GM18520 (cell line): ENCODE results near the gene TOMM7.
A peak's percentile ranks its signal among the peaks of the same experiment; 100 is the strongest.

Source experiments
- ATAC-seq: cut with Tn5 transposase; IDR thresholded peaks from one replicate; pipeline ENCODE4 v1.9.1; 2021; ENCODE audit not compliant: unreplicated experiment

Gene TOMM7

GRCh38 chr7:22822486-22823141 is at the start of gene TOMM7:
Gene TOMM7 (minus strand): TSS chr7:22822849. CDS start chr7:22822779, 70 bp downstream.
- ATAC-seq = peak; percentile 80

GRCh38 chr7:22872096-22872807 is 49.6 kb upstream of the TOMM7 start:
- peak; percentile 92 for ATAC-seq

GRCh38 chr7:22871661-22872060 is 49.0 kb upstream of the TOMM7 start:
- ATAC-seq = peak; percentile 3

- ATAC-seq = no peak
These were observed 45.9 kb upstream of the TOMM7 start for GRCh38 chr7:22868509-22868908.

GRCh38 chr7:22867589-22867988 is 44.9 kb upstream of the TOMM7 start:
- ATAC-seq = no peak

GRCh38 chr7:22867003-22867402 is 44.4 kb upstream of the TOMM7 start:
- ATAC-seq = no peak

- ATAC-seq = no peak
These were observed 42.9 kb upstream of the TOMM7 start for GRCh38 chr7:22865602-22865960.

- no peak for ATAC-seq
These were observed 42.4 kb upstream of the TOMM7 start for GRCh38 chr7:22864855-22865601.

- ATAC-seq = no peak
These were observed 41.7 kb upstream of the TOMM7 start for GRCh38 chr7:22864301-22864700.

GRCh38 chr7:22863156-22863899 is 40.7 kb upstream of the TOMM7 start:
- ATAC-seq = no peak

GRCh38 chr7:22861576-22861975 is 38.9 kb upstream of the TOMM7 start:
- no peak for ATAC-seq

- ATAC-seq = no peak
These were observed 38.3 kb upstream of the TOMM7 start for GRCh38 chr7:22860784-22861482.

GRCh38 chr7:22860337-22860736 is 37.7 kb upstream of the TOMM7 start:
- no peak for ATAC-seq

GRCh38 chr7:22859641-22860290 is 37.1 kb upstream of the TOMM7 start:
- ATAC-seq = no peak

GRCh38 chr7:22858640-22859561 is 36.3 kb upstream of the TOMM7 start:
- ATAC-seq = no peak

- ATAC-seq = no peak
These were observed 35.6 kb upstream of the TOMM7 start for GRCh38 chr7:22858274-22858639.

GRCh38 chr7:22856416-22856815 is 33.8 kb upstream of the TOMM7 start:
- ATAC-seq = no peak

- no peak for ATAC-seq
These were observed 32.4 kb upstream of the TOMM7 start for GRCh38 chr7:22855049-22855392.
